Measurements from ENCODE around the gene SLC39A2. TPM values are rescaled to one million over a fixed set of nuclear protein-coding genes. Genes with fewer than 3 reads are reported as not detected.

Gene SLC39A2
- total RNA-seq, 1 donor from 2014 or later, result 0.25 TPM

GRCh38 chr14:21026988-21027315, 27.9 kb downstream of the SLC39A2 start:
- no peak for TF ChIP-seq CTCF (IDR thresholded peaks at IDR 0.05; ENCODE audit: insufficient read depth, low read length, poor library complexity, severe bottlenecking)

GRCh38 chr14:21029917-21030316, 30.8 kb downstream of the SLC39A2 start, which contains the start of gene TPPP2:
Gene TPPP2 (plus strand): TSS chr14:21030217. CDS start chr14:21030582, 365 bp downstream.
- DNase-seq (ENCODE audit: low read depth), result no peak
- no peak for TF ChIP-seq CTCF (IDR thresholded peaks at IDR 0.05; ENCODE audit: insufficient read depth, low read length, poor library complexity, severe bottlenecking)
- no peaks in the 10 kb centered on the region for H3K36me3 ChIP-seq (ENCODE audit: control insufficient read depth, insufficient read depth, low read length)
- peaks cover 16% of the 10 kb centered on the region for H3K27me3 ChIP-seq (ENCODE audit: control insufficient read depth, insufficient read depth, low read length)
- no peak within 1 kb of the TSS for H3K4me3 ChIP-seq (ENCODE audit: low read depth, low read length)

More at GRCh38 chr14:21026988-21027315, 27.9 kb downstream of the SLC39A2 start:
- no peak overlapping the region for H3K4me3 ChIP-seq (ENCODE audit: low read depth, low read length)
- peaks cover 33% of the 10 kb centered on the region for H3K27me3 ChIP-seq (ENCODE audit: control insufficient read depth, insufficient read depth, low read length)
- H3K36me3 ChIP-seq (ENCODE audit: control insufficient read depth, insufficient read depth, low read length), result no peaks in the 10 kb centered on the region
- no peak for DNase-seq (ENCODE audit: low read depth)

- TF ChIP-seq CTCF (IDR thresholded peaks at IDR 0.05; ENCODE audit: insufficient read depth, low read length, poor library complexity, severe bottlenecking), result no peak
- Histone ChIP-seq H3K36me3 (ENCODE audit: control insufficient read depth, insufficient read depth, low read length) (no peaks in the 10 kb centered on the region), H3K4me3 (ENCODE audit: low read depth, low read length) (no peak overlapping the region), H3K27me3 (ENCODE audit: control insufficient read depth, insufficient read depth, low read length) (peaks cover 12% of the 10 kb centered on the region)
- DNase-seq (ENCODE audit: low read depth), result no peak
Measured at GRCh38 chr14:21030531-21030930, 31.4 kb downstream of the SLC39A2 start.

GRCh38 chr14:21032326-21033132, 33.4 kb downstream of the SLC39A2 start:
- no peak for TF ChIP-seq CTCF (IDR thresholded peaks at IDR 0.05; ENCODE audit: insufficient read depth, low read length, poor library complexity, severe bottlenecking)
- Histone ChIP-seq H3K27me3 (ENCODE audit: control insufficient read depth, insufficient read depth, low read length) (peaks cover 8% of the 10 kb centered on the region), H3K4me3 (ENCODE audit: low read depth, low read length) (no peak overlapping the region), H3K36me3 (ENCODE audit: control insufficient read depth, insufficient read depth, low read length) (no peaks in the 10 kb centered on the region)
- DNase-seq (ENCODE audit: low read depth), result no peak

- Histone ChIP-seq H3K27me3 (ENCODE audit: control insufficient read depth, insufficient read depth, low read length) (peaks cover 8% of the 10 kb centered on the region), H3K36me3 (ENCODE audit: control insufficient read depth, insufficient read depth, low read length) (no peaks in the 10 kb centered on the region)
Measured at GRCh38 chr14:21033133-21033698, 34.1 kb downstream of the SLC39A2 start.

More at GRCh38 chr14:21033133-21033698, 34.1 kb downstream of the SLC39A2 start:
- no peak for DNase-seq (ENCODE audit: low read depth)
- no peak overlapping the region for H3K4me3 ChIP-seq (ENCODE audit: low read depth, low read length)
- TF ChIP-seq CTCF (IDR thresholded peaks at IDR 0.05; ENCODE audit: insufficient read depth, low read length, poor library complexity, severe bottlenecking), result no peak
